ENCODE measurements around the gene GPR42. TPM values are rescaled to one million over a fixed set of nuclear protein-coding genes. Genes with fewer than 3 reads are reported as not detected.

Gene GPR42
- total and polyA plus RNA-seq, 10 donors: 0.09 to 0.67 (median 0.63) TPM; not detected in 6

DNA sequence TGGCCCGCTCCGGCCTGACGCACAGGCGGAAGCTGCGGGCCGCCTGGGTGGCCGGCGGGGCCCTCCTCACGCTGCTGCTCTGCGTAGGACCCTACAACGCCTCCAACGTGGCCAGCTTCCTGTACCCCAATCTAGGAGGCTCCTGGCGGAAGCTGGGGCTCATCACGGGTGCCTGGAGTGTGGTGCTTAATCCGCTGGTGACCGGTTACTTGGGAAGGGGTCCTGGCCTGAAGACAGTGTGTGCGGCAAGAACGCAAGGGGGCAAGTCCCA, 18.8 kb upstream of the GPR42 start:
- 84 to 91% (median 85%) methylated on average over 12 to 18 of the region's 18 CpGs for WGBS, 5 donors
- Histone ChIP-seq H3K4me1 (peaks cover 14 to 61% (median 34%) of the 10 kb centered on the region in 6 donors), H3K36me3 (no peaks in the 10 kb centered on the region), H3K27ac (no peak overlapping the region), H3K27me3 (replicated peaks in 1 of 7) (peaks cover 0 to 17% (median 0%) of the 10 kb centered on the region in 7 donors), H3K4me3 (no peak overlapping the region), H3K9me3 (no peaks in the 10 kb centered on the region)
- no peak for DNase-seq
- intact Hi-C loops (cut with DNase I; ENCODE audit: low total_unique reads): loop anchor here (2.0 to 10.0 kb wide), 2 partner anchors 117 to 143 kb away; partner anchors contain the start of gene KRTDAP
- no peak for TF ChIP-seq POLR2AphosphoS5 (IDR thresholded peaks at IDR 0.05)
- no peak for TF ChIP-seq POLR2A (IDR thresholded peaks at IDR 0.05)
- TF ChIP-seq, protein P1, sequence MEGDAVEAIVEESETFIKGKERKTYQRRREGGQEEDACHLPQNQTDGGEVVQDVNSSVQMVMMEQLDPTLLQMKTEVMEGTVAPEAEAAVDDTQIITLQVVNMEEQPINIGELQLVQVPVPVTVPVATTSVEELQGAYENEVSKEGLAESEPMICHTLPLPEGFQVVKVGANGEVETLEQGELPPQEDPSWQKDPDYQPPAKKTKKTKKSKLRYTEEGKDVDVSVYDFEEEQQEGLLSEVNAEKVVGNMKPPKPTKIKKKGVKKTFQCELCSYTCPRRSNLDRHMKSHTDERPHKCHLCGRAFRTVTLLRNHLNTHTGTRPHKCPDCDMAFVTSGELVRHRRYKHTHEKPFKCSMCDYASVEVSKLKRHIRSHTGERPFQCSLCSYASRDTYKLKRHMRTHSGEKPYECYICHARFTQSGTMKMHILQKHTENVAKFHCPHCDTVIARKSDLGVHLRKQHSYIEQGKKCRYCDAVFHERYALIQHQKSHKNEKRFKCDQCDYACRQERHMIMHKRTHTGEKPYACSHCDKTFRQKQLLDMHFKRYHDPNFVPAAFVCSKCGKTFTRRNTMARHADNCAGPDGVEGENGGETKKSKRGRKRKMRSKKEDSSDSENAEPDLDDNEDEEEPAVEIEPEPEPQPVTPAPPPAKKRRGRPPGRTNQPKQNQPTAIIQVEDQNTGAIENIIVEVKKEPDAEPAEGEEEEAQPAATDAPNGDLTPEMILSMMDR (IDR thresholded peaks at IDR 0.05 in 8 of 11, conservative IDR thresholded peaks at IDR 0.05 in 3 of 11): no peak

DNA sequence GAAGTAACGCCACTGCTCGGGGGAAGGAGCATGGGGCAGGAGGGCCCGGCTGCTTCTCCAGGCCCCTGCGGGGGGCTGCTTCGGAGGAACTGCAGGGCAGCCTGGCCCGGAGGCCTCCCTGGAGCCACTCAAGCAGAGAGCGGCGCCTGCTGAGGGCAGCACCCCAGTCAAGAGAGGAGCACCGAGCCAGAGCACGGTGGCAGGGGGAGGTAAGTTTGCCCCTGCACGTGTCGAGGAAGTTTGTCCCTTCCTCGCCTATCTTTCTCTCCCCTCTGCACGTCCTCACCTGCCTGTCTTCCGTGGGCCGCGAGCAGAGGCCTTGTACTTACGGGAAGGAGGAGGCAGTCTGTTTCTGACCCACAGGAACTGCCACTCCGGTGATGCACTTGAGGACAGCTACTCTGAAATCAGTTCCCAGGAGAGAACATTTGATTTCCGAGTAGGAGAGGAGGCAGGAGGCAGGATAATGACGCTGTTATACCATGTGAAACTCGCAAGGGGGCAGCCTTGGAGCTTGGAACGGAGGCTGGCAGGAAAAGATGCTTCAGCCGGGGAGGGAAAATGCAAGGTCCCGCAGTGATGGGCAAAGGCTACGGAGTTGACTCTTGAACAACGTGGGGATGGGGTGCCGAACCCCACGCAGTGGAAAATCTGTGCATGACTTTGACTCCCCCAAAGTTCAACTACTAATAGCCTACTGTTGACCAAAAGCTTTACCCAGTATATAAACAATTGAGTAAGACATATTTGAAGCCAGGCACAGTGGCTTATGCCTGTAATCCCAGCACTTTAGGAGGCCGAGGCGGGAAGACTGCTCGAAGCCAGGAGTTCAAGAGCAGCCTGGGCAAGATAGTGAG, 18.2 kb upstream of the GPR42 start:
- H3K36me3 ChIP-seq: no peaks in the 10 kb centered on the region
- H3K27ac ChIP-seq: peak overlapping the region in 2 of 8 donors; percentile 14 to 59
- H3K4me1 ChIP-seq: peaks cover 10 to 60% (median 29%) of the 10 kb centered on the region in 6 donors
- H3K4me3 ChIP-seq: no peak overlapping the region
- H3K27me3 ChIP-seq (replicated peaks in 1 of 7): peaks cover 0 to 17% (median 0%) of the 10 kb centered on the region in 7 donors
- peak; percentile 90 for DNase-seq
- H3K9me3 ChIP-seq: no peaks in the 10 kb centered on the region
- TF ChIP-seq POLR2A (IDR thresholded peaks at IDR 0.05): no peak
- TF ChIP-seq POLR2AphosphoS5 (IDR thresholded peaks at IDR 0.05): peak in 1 of 3 donors; percentile 7
- TF ChIP-seq, protein P1 (IDR thresholded peaks at IDR 0.05 in 8 of 11, conservative IDR thresholded peaks at IDR 0.05 in 3 of 11): peak; percentile 74 to 97 (median 91)
- intact Hi-C loops (cut with DNase I; ENCODE audit: low total_unique reads): loop anchor here (2.0 to 10.0 kb wide), 2 partner anchors 116 to 142 kb away; partner anchors contain the start of gene KRTDAP
- 30 to 37% (median 32%) methylated on average over 30 to 32 of the region's 32 CpGs for WGBS, 5 donors

GRCh38 chr19:35353635-35354034, 17.2 kb upstream of the GPR42 start:
- peak overlapping the region in 3 of 8 donors; percentile 4 to 59 (median 14) for H3K27ac ChIP-seq
- H3K36me3 ChIP-seq: no peaks in the 10 kb centered on the region
- TF ChIP-seq POLR2A (IDR thresholded peaks at IDR 0.05): no peak
- no peak for TF ChIP-seq POLR2AphosphoS5 (IDR thresholded peaks at IDR 0.05)
- TF ChIP-seq, protein P1 (IDR thresholded peaks at IDR 0.05 in 8 of 11, conservative IDR thresholded peaks at IDR 0.05 in 3 of 11): peak in 1 of 11 experiments; percentile 15
- WGBS, 5 donors: 69 to 85% (median 79%) methylated on average over 9 of the region's 9 CpGs
- H3K4me3 ChIP-seq: no peak overlapping the region
- intact Hi-C loops (cut with DNase I; ENCODE audit: low total_unique reads): loop anchor here (2.0 to 10.0 kb wide), 2 partner anchors 115 to 141 kb away; partner anchors contain the start of gene KRTDAP
- peaks cover 4 to 58% (median 26%) of the 10 kb centered on the region in 6 donors for H3K4me1 ChIP-seq
- peak; percentile 54 for DNase-seq
- peaks cover 0 to 17% (median 0%) of the 10 kb centered on the region in 7 donors for H3K27me3 ChIP-seq (replicated peaks in 1 of 7)
- H3K9me3 ChIP-seq: no peaks in the 10 kb centered on the region

GRCh38 chr19:35354898-35355297, 16.0 kb upstream of the GPR42 start:
- Histone ChIP-seq H3K9me3 (no peaks in the 10 kb centered on the region), H3K4me1 (peaks cover 3 to 45% (median 19%) of the 10 kb centered on the region in 6 donors), H3K27me3 (replicated peaks in 1 of 7) (peaks cover 0 to 17% (median 0%) of the 10 kb centered on the region in 7 donors), H3K4me3 (no peak overlapping the region), H3K27ac (no peak overlapping the region), H3K36me3 (no peaks in the 10 kb centered on the region)
- TF ChIP-seq, protein P1 (IDR thresholded peaks at IDR 0.05 in 8 of 11, conservative IDR thresholded peaks at IDR 0.05 in 3 of 11): no peak
- TF ChIP-seq POLR2A (IDR thresholded peaks at IDR 0.05): no peak
- no peak for TF ChIP-seq POLR2AphosphoS5 (IDR thresholded peaks at IDR 0.05)
- 79 to 88% (median 82%) methylated on average over 8 of the region's 8 CpGs for WGBS, 5 donors
- intact Hi-C loops (cut with DNase I; ENCODE audit: low total_unique reads): loop anchor here (10.0 kb wide), 1 partner anchor 140 kb away; the partner anchor contains the start of gene KRTDAP
- DNase-seq: peak; percentile 54

Measured in spleen (tissue), 11 donors.